G401.6 (cell line): ENCODE data around the gene BPNT1.
"Not testable (repeated sequence)": the region's sequence is repeated elsewhere in the genome, so short reads cannot be mapped to it uniquely, and the experiment has no call there.

Experiments used
- FAIRE-seq: peaks from 2 replicates; lab custom pipeline; 2012; peaks lifted over from hg19 to GRCh38; lab: Jason Lieb, UNC

Gene BPNT1

GRCh38 chr1:220077887-220078286, 11.7 kb downstream of the BPNT1 start:
- FAIRE-seq = no peak

- peak; percentile 31 for FAIRE-seq
Observed at GRCh38 chr1:220076861-220077762, 12.5 kb downstream of the BPNT1 start.

DNA sequence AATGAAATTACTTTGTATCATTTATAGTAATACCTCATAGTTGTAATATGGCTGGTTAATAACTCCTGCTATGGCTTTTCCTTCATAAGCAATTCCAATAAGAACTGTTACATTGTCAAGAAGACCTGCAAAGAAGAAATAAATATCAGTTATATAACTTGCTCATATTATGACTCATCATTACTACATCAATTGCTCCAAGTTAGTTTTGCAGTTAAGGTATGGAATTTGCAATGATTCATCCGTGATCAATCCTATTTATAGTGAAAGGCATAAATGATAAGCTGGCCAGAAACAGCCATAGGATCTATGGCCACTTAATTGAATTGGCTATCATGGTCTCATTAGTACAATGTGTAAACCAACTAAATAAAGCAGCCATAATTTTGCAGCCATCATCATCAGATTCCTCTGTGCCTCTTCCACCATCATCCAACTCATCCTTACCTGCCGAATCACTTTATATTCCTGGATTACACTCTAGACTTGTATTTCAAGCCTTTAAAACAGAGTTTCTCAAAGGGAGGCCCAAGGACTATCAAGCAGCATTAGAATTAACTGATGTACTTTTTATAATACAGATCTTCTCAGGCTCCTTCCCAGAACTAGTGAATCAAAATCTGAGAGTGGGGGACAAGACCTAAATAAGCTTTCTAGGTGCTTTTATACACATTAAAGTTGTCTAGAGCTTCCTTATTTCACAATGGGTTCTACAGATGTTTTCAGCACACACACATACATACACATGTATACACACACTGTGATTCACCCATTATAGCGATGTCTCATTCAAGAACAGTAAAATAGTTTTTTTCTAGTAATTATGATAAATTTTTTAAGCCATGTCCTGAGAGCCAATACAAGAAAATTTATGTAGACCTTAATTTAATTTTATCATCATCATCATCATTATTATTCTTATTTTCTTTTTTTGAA, 22.1 kb downstream of the BPNT1 start:
- no peak for FAIRE-seq

DNA sequence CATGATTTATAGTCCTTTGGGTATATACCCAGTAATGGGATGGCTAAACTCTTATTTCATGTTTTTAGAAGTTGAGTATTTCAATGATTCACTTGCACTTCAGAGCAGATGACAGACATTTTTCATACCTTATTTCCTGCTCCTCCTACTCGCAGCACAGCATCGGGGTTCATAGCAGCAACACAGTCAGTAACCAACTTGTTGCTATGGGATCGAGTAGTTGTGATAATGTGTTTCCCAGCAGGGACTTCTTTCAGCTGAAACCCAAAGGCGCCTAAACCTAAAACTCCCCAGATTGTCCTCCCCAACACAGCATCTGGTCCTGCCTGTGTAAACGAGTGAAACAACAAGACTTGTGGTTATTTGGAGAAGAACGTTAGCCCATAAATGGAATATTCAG, 27.0 kb downstream of the BPNT1 start:
- no peak for FAIRE-seq

DNA sequence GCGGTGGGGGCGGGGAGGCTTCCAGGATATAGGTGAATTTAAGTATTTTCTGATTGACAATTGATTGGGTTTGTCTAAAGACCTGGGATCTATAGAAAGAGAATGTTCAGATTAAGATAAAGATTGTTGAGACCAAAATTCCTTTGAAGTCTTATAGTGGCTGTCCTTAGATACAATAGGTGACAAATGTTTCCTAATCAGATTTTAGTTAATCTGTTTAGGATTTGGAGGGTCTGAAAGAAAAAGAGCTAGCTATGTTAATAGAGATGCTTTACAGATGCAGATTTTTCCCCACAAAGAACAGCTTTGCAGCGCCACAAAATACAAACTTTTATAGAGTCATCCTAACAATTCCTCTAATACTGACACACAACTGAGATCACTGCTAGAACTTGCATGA, 28.7 kb downstream of the BPNT1 start:
- no peak for FAIRE-seq

DNA sequence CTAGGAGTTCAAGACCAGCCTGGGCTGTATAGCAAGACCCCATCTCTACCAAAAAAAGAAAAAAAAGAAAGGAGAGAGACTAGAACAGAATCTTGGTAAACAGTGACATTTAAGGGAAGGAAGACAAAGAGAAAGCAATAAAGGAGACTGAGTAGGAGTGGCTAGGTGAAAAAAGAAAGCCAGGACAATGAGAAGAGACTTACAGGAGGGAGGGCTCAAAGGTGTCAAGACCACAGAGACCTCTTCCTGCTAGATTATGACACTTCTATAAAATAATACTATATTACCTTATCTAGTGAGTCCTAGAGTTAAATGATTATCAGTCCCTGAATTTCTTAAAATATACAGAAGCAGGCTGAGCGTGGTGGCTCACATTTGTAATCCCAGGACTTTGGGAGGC, 33.2 kb downstream of the BPNT1 start:
- FAIRE-seq = no peak

- FAIRE-seq = peak; percentile 97
Observed at GRCh38 chr1:220046052-220046930, 43.3 kb downstream of the BPNT1 start, which contains the start of gene EPRS1. EPRS1 (minus strand) TSS chr1:220046505; CDS start chr1:220046388, 117 bp downstream.

GRCh38 chr1:220045356-220046051, 44.1 kb downstream of the BPNT1 start:
- no peak for FAIRE-seq

- no peak for FAIRE-seq
Observed at GRCh38 chr1:220044678-220045355, 44.8 kb downstream of the BPNT1 start.

- FAIRE-seq = no peak
Observed at GRCh38 chr1:220043646-220044045, 45.9 kb downstream of the BPNT1 start.

DNA sequence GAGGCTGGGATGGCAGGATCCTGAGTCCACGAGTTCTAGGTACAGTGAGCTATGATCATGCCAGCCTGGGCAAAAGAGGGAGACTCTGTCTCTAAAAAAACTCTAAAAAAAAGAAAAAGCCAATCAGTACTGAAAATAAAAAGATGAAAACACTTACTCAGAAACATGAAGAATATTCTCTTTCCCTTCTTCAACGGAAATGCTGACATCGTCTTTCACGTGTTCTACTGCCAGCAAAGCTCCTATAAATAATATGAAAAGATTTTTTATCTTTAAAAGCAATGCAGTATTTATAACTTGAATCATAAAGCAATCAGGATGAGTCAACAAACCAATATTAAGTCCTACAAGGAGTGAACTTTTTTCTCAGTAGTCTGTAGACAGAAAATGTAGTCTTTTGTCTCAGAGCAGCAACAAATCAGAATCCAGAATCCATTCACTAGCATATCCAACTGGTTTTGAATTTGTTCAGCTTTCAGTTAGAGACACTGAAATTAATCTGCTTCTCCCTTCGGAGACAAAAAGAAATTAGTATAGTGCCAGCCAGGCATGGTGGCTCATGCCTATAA, 49.5 kb downstream of the BPNT1 start:
- FAIRE-seq = no peak

DNA sequence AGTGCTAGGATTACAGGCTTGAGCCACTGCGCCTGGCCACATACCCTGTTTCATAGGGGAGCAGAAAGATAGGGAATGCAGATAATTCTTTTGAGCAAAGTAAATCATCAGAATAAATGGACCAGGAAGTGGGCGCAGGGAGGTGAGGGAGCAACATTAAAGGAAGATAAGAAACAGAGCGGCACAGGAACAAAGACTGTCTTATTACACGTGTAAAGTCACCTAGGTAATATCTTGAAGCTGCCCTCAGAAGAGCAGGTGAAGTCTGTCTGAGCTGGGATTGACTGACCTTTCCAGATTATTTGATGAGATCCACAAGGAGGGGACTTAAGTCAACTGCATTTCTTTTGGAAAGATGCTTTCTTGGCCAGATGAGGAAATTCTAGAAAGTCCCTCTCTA, 50.9 kb downstream of the BPNT1 start:
- no peak for FAIRE-seq

DNA sequence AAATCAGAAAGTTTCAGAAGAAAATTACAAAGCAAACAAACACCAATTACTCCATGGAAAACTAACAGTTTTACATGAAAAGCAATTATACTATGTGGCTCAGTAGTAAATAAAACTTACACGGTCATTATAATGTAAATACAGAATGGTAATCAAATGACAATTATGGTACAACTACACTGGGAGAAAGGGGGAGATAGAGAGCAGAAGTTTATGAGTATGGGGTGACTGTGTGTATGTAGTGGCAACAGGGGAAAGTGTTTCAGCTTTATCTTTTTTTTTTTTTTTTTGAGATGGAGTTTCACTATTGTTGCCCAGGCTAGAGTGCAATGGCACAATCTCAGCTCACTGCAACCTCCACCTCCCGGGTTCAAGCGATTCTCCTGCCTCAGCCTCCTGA, 51.8 kb downstream of the BPNT1 start:
- not testable (repeated sequence) for FAIRE-seq

- no peak for FAIRE-seq
Observed at GRCh38 chr1:220032911-220033310, 56.7 kb downstream of the BPNT1 start.

- FAIRE-seq = no peak
Observed at GRCh38 chr1:220031287-220031686, 58.3 kb downstream of the BPNT1 start.

- FAIRE-seq = no peak
Observed at GRCh38 chr1:220028346-220028895, 61.2 kb downstream of the BPNT1 start.

GRCh38 chr1:220019071-220019470, 70.5 kb downstream of the BPNT1 start:
- FAIRE-seq = no peak

- no peak for FAIRE-seq
Observed at GRCh38 chr1:220013497-220013896, 76.1 kb downstream of the BPNT1 start.

DNA sequence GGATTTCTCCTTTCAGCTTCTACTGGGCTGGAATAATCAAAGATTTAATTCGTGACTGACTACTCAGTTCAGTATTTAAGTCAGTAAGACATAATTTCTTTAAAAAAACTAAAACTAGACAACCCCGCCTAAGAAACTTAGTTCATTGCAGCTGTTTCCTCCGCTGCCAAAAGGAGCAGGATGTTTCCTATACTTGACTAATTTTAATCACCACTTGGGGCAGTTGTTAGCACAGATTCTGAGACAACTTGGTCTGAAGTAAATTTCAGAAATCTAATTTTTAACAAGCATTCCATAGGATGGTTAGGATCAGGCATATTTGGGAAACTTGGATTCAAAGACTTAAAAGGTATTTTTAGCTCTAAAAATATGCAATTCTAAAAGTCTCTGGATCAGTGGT, 77.3 kb downstream of the BPNT1 start:
- peak; percentile 69 for FAIRE-seq

DNA sequence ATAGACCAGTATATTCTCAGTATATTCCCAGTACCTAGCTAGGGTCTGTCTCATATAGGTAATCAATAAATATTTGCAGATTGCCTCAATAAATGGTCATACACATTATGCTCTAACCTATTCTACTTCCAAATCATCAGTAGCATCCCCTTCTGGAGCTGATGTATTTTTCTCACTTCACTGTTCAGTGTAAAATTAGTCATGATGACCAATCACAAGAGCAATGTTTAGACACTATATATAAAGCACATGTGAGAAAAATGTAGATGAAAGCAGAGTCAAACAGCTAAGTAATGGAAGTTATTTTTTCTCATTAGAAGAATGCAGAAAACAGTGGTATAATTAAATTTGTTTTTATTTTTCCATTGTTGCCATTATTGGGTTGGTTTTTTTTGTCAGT, 78.0 kb downstream of the BPNT1 start:
- no peak for FAIRE-seq
